Smooth muscle cell (in vitro differentiated cells): ENCODE measurements around the gene OPN4. TPM values are rescaled to one million over a fixed set of nuclear protein-coding genes. Genes with fewer than 3 reads are reported as not detected.

Source experiments
- DNase-seq: peaks from one replicate; lab custom pipeline; 2025; ENCODE audit not compliant: unreplicated experiment; lab: John Stamatoyannopoulos, UW
- H2AFZ ChIP-seq: fragments of 200-600 bp; sonication (generic); 2 replicates; pipeline ENCODE4 v1.6.0; 2016; ENCODE audit warnings: antibody characterized with exemption, low read depth, mild to moderate bottlenecking
- H3F3A ChIP-seq: fragments of 200-600 bp; sonication (generic); 2 replicates; pipeline ENCODE4 v1.6.0; 2017; ENCODE audit warnings: antibody characterized with exemption, low read depth
- H3K27ac ChIP-seq: fragments of 200-600 bp; sonication (generic); 2 replicates; pipeline ENCODE4 v1.5.1; 2016; ENCODE audit warnings: low read depth, mild to moderate bottlenecking
- H3K27me3 ChIP-seq: fragments of 200-600 bp; sonication (generic); 2 replicates; pipeline ENCODE4 v1.6.1; 2016; ENCODE audit warnings: low read depth, mild to moderate bottlenecking
- H3K36me3 ChIP-seq: fragments of 200-600 bp; sonication (generic); 2 replicates; pipeline ENCODE4 v1.5.1; 2016; ENCODE audit warnings: low read depth
- H3K4me1 ChIP-seq: fragments of 200-600 bp; sonication (generic); 2 replicates; pipeline ENCODE4 v1.5.1; 2016; ENCODE audit warnings: low read depth
- H3K4me2 ChIP-seq: fragments of 200-600 bp; sonication (generic); 2 replicates; pipeline ENCODE4 v1.6.0; 2016; ENCODE audit warnings: mild to moderate bottlenecking
- H3K4me3 ChIP-seq: fragments of 200-600 bp; sonication (generic); 2 replicates; pipeline ENCODE4 v1.5.1; 2016; ENCODE audit warnings: mild to moderate bottlenecking
- H3K79me2 ChIP-seq: fragments of 200-600 bp; sonication (generic); 2 replicates; pipeline ENCODE4 v1.6.0; 2016; ENCODE audit warnings: low read depth, mild to moderate bottlenecking
- H3K9ac ChIP-seq: fragments of 200-600 bp; sonication (generic); 2 replicates; pipeline ENCODE4 v1.6.0; 2016; ENCODE audit warnings: low read depth
- H3K9me3 ChIP-seq: fragments of 200-600 bp; sonication (generic); replicated peaks from 2 replicates; pipeline ENCODE4 v1.5.1; 2016; ENCODE audit warnings: low read depth
- H4K20me1 ChIP-seq: fragments of 200-600 bp; sonication (generic); 2 replicates; pipeline ENCODE4 v1.6.0; 2016; ENCODE audit warnings: low read depth
- WGBS: methylation state at CpG from one replicate; pipeline ENCODE4 v1.1.7; 2016; ENCODE audit warnings: low lambda C conversion rate; 5-methylcytosine and 5-hydroxymethylcytosine counted together
- polyA plus RNA-seq: library from polyadenylated mRNA; unstranded; fragments of >200 nt; fragmentation: Nextera tagmentation; extraction: Ambion mirVana; gene quantifications from 2 replicates; pipeline ENCODE4 v1.2.1, GENCODE V29; 2016
- total RNA-seq: library from RNA; depleted of rRNA; stranded (reverse); fragments of >200 nt; gene quantifications from 2 replicates; pipeline ENCODE4 v1.2.3, GENCODE V29; 2014
- TF ChIP-seq, protein P1 (sequence below): fragments of 200-600 bp; sonication (generic); IDR thresholded peaks from 2 replicates; pipeline ENCODE4 v1.5.1; 2017; ENCODE audit warnings: borderline replicate concordance, mild to moderate bottlenecking, antibody characterized with exemption; ENCODE audit not compliant: insufficient read depth, poor library complexity, severe bottlenecking

OPN4 gene
- total and polyA plus RNA-seq, 2 experiments from 2014 or later, result not detected

DNA sequence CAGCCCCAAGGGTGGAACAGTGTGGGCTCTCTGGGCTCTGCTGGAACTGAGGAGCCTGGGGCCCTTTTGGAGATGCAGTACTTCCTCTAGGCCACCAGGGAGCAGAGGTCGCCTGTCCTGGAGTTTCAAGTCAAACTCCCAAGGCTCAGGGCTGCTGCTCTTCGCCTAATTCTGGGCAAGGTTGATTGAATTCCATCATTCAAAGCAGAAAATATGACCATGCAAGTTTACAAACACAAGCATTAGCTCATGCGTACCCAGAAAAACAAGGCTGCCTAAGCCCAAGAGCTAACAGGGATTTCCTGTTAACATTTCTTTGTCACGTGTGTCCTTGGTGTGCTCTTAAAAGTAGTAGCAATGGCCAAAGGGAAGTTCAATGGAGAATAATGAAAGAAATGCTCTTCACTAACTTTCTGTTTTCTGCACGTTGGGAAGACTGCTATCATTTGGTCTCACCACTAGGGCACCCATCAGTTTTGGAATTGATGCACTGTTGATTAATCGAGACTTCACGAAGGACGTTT is 34.1 kb downstream of the OPN4 start:
- Histone ChIP-seq H2AFZ (peak overlapping the region; percentile 83), H3K79me2 (no peaks in the 10 kb centered on the region), H3K4me3 (no peak overlapping the region), H4K20me1 (no peaks in the 10 kb centered on the region), H3F3A (no peaks in the 10 kb centered on the region), H3K9me3 (no peaks in the 10 kb centered on the region), H3K27me3 (no peaks in the 10 kb centered on the region), H3K4me1 (peaks cover 16% of the 10 kb centered on the region), H3K9ac (no peak overlapping the region), H3K36me3 (no peaks in the 10 kb centered on the region), H3K4me2 (peak overlapping the region; percentile 57), H3K27ac (no peak overlapping the region)
- DNase-seq, result peak; percentile 14
- 37% methylated on average over 8 of the region's 8 CpGs for WGBS
- TF ChIP-seq, protein P1, sequence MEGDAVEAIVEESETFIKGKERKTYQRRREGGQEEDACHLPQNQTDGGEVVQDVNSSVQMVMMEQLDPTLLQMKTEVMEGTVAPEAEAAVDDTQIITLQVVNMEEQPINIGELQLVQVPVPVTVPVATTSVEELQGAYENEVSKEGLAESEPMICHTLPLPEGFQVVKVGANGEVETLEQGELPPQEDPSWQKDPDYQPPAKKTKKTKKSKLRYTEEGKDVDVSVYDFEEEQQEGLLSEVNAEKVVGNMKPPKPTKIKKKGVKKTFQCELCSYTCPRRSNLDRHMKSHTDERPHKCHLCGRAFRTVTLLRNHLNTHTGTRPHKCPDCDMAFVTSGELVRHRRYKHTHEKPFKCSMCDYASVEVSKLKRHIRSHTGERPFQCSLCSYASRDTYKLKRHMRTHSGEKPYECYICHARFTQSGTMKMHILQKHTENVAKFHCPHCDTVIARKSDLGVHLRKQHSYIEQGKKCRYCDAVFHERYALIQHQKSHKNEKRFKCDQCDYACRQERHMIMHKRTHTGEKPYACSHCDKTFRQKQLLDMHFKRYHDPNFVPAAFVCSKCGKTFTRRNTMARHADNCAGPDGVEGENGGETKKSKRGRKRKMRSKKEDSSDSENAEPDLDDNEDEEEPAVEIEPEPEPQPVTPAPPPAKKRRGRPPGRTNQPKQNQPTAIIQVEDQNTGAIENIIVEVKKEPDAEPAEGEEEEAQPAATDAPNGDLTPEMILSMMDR, result peak; percentile 78

- no peaks in the 10 kb centered on the region for H3K36me3 ChIP-seq
- WGBS, result 93% methylated on average over 13 of the region's 13 CpGs
Observed at GRCh38 chr10:86689146-86689545, 34.8 kb downstream of the OPN4 start.

GRCh38 chr10:86690231-86690630 is 35.9 kb downstream of the OPN4 start:
- H3K9ac ChIP-seq, result no peak overlapping the region
- H3K36me3 ChIP-seq, result no peaks in the 10 kb centered on the region
- no peaks in the 10 kb centered on the region for H3K9me3 ChIP-seq
- H3F3A ChIP-seq, result no peaks in the 10 kb centered on the region
- peaks cover 12% of the 10 kb centered on the region for H3K4me1 ChIP-seq
- H4K20me1 ChIP-seq, result no peaks in the 10 kb centered on the region
- no peak overlapping the region for H3K4me2 ChIP-seq
- no peak for DNase-seq
- H3K27ac ChIP-seq, result no peak overlapping the region
- 97% methylated on average over 5 of the region's 5 CpGs for WGBS
- H3K27me3 ChIP-seq, result no peaks in the 10 kb centered on the region
- H3K4me3 ChIP-seq, result no peak overlapping the region
- no peak overlapping the region for H2AFZ ChIP-seq
- no peaks in the 10 kb centered on the region for H3K79me2 ChIP-seq
- TF ChIP-seq, protein P1, result no peak

More at GRCh38 chr10:86689146-86689545, 34.8 kb downstream of the OPN4 start:
- no peak overlapping the region for H3K4me2 ChIP-seq
- H3F3A ChIP-seq, result no peaks in the 10 kb centered on the region
- no peaks in the 10 kb centered on the region for H3K79me2 ChIP-seq
- H3K9me3 ChIP-seq, result no peaks in the 10 kb centered on the region
- no peak overlapping the region for H2AFZ ChIP-seq
- H3K4me1 ChIP-seq, result peaks cover 22% of the 10 kb centered on the region
- H4K20me1 ChIP-seq, result no peaks in the 10 kb centered on the region
- TF ChIP-seq, protein P1, result no peak
- DNase-seq, result no peak
- H3K27me3 ChIP-seq, result no peaks in the 10 kb centered on the region
- no peak overlapping the region for H3K4me3 ChIP-seq
- no peak overlapping the region for H3K27ac ChIP-seq
- H3K9ac ChIP-seq, result no peak overlapping the region

DNA sequence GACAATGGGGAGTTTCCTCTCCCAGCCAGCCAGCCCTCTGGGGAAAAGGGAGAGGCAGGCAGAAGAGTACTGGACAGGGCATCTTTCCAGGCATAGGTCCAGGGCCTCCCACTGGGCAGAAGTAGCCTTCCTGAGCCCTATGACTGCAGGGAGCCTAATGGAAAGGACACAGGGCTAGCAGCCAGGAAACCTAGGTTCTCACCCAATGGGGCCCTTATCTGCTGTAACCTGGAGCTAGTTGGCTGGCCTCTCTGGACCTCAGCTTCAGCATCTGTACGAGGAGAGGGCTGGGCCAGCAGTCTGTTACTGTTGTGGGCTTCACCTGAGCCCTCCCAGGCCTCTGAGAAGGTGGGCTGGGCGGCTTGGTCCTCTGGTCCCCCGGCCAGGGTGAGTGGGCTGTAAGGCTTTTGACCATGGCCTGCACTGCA is 36.3 kb downstream of the OPN4 start:
- Histone ChIP-seq H3K9ac (no peak overlapping the region), H4K20me1 (no peaks in the 10 kb centered on the region), H3K36me3 (no peaks in the 10 kb centered on the region), H2AFZ (no peak overlapping the region), H3K4me2 (no peak overlapping the region), H3K4me1 (peaks cover 9% of the 10 kb centered on the region), H3F3A (no peaks in the 10 kb centered on the region), H3K4me3 (no peak overlapping the region), H3K79me2 (no peaks in the 10 kb centered on the region), H3K27ac (no peak overlapping the region), H3K9me3 (no peaks in the 10 kb centered on the region), H3K27me3 (no peaks in the 10 kb centered on the region)
- WGBS, result 88% methylated on average over 3 of the region's 3 CpGs
- TF ChIP-seq, protein P1, result no peak
- DNase-seq, result no peak
